AG09319 (cell line): Measurements from ENCODE around the gene RASEF.

Source experiments
- DNase-seq: peaks from one replicate; pipeline ENCODE4 v3.0.0-alpha.2; 2010; ENCODE audit warnings: low read depth; ENCODE audit errors: extremely low read depth
- CTCF ChIP-seq: IDR thresholded peaks from 2 replicates; pipeline ENCODE4 v1.5.1; 2011; ENCODE audit warnings: low read depth, mild to moderate bottlenecking, inconsistent platforms, low read length, moderate library complexity

The RASEF gene

GRCh38 chr9:83056174-83056573 is 6.8 kb downstream of the RASEF start:
- no peak for DNase-seq

GRCh38 chr9:83047839-83048775 is 14.8 kb downstream of the RASEF start:
- no peak for TF ChIP-seq CTCF
- DNase-seq: no peak

More at GRCh38 chr9:83056174-83056573, 6.8 kb downstream of the RASEF start:
- no peak for TF ChIP-seq CTCF

- peak; percentile 37 for DNase-seq
- TF ChIP-seq CTCF: no peak
Measured at GRCh38 chr9:83043597-83043996, 19.3 kb downstream of the RASEF start.

- no peak for DNase-seq
- TF ChIP-seq CTCF: no peak
Measured at GRCh38 chr9:83041771-83042170, 21.2 kb downstream of the RASEF start.

GRCh38 chr9:83039303-83039702 is 23.6 kb downstream of the RASEF start:
- DNase-seq: no peak

GRCh38 chr9:83036043-83036442 is 26.9 kb downstream of the RASEF start:
- TF ChIP-seq CTCF: no peak

More at GRCh38 chr9:83039303-83039702, 23.6 kb downstream of the RASEF start:
- TF ChIP-seq CTCF: no peak

GRCh38 chr9:83035143-83035542 is 27.8 kb downstream of the RASEF start:
- no peak for DNase-seq
- TF ChIP-seq CTCF: no peak

More at GRCh38 chr9:83036043-83036442, 26.9 kb downstream of the RASEF start:
- no peak for DNase-seq
